Natural killer cell (primary cell): ENCODE data around the gene IL17REL. TPM values are rescaled to one million over a fixed set of nuclear protein-coding genes. Genes with fewer than 3 reads are reported as not detected.

ENCODE experiments used
- ATAC-seq, 3 donors: fragments of 150-1000 bp in 2 of 3; fragments of 200-7000 bp in 1 of 3; cut with Tn5 transposase; 1 replicate in 1 of 3; 2 replicates in 2 of 3; pipeline ENCODE4 v1.10.0; 2021; ENCODE audit warnings: mild to moderate bottlenecking in 2 of 3, moderate library complexity in 2 of 3
- DNase-seq, 2 donors: peaks; one replicate each; pipeline versions ENCODE4 v3.0.0 to v3.0.0-alpha.2; 2013 to 2021; ENCODE audit warnings: mixed read lengths in 1 of 2
- H3K27ac ChIP-seq: one replicate; pipeline ENCODE4 v1.5.1; 2013; ENCODE audit warnings: mild to moderate bottlenecking, low read length
- H3K27me3 ChIP-seq: one replicate; pipeline ENCODE4 v1.6.1; 2013; ENCODE audit warnings: low read length; ENCODE audit not compliant: control insufficient read depth, insufficient read depth
- H3K36me3 ChIP-seq: one replicate; pipeline ENCODE4 v1.6.1; 2013; ENCODE audit warnings: low read length; ENCODE audit not compliant: control insufficient read depth, insufficient read depth
- H3K4me1 ChIP-seq: one replicate; pipeline ENCODE4 v1.6.1; 2013; ENCODE audit warnings: low read length; ENCODE audit not compliant: control insufficient read depth, insufficient read depth
- H3K4me3 ChIP-seq: one replicate; pipeline ENCODE4 v1.5.1; 2013; ENCODE audit warnings: low read length
- H3K9me3 ChIP-seq: one replicate; pipeline ENCODE4 v1.6.1; 2013; ENCODE audit warnings: low read length; ENCODE audit not compliant: control insufficient read depth, insufficient read depth
- H3K27ac Mint-ChIP-seq, 2 donors: one replicate each; pipeline ENCODE4 v1.8.0; 2022; ENCODE audit warnings: mild to moderate bottlenecking in 2 of 2, mixed read lengths in 2 of 2, moderate library complexity in 1 of 2
- H3K27me3 Mint-ChIP-seq, 2 donors: one replicate each; pipeline ENCODE4 v1.8.0; 2022; ENCODE audit warnings: low read depth in 2 of 2, mixed read lengths in 2 of 2
- H3K36me3 Mint-ChIP-seq: one replicate; pipeline ENCODE4 v1.8.0; 2022; ENCODE audit warnings: mixed read lengths
- H3K4me1 Mint-ChIP-seq, 2 donors: one replicate each; pipeline ENCODE4 v1.8.0; 2022; ENCODE audit warnings: mixed read lengths in 2 of 2
- H3K4me3 Mint-ChIP-seq: one replicate; pipeline ENCODE4 v1.8.0; 2022; ENCODE audit warnings: mild to moderate bottlenecking, moderate library complexity, mixed read lengths
- H3K9me3 Mint-ChIP-seq, 2 donors: one replicate each; pipeline ENCODE4 v1.8.0; 2022; ENCODE audit warnings: mixed read lengths in 2 of 2
- WGBS: methylation state at CpG from one replicate; pipeline ENCODE4 v1.1.7; 2013; ENCODE audit warnings: missing lambda C conversion rate; ENCODE audit not compliant: insufficient coverage; 5-methylcytosine and 5-hydroxymethylcytosine counted together
- intact Hi-C: fragments of 100-400 bp; cut with micrococcal nuclease; formaldehyde crosslinking; loops from one replicate; pipeline ENCODE4 v1.14.2; 2022
- total RNA-seq, 4 donors: library from RNA; stranded (reverse); fragments of 120-200 nt in 1 of 4; gene quantifications; one replicate each; pipeline versions ENCODE4 v1.2.3 to v1.2.4, GENCODE V29; 2013 to 2022
- TF ChIP-seq, protein P1 (sequence below): fragments of 200-600 bp; IDR thresholded peaks from one replicate; pipeline ENCODE4 v1.8.0; 2022; ENCODE audit warnings: antibody characterized with exemption

The IL17REL gene
- total RNA-seq, 3 donors from 2014 or later (not counting 1 experiment from before 2014, with no cell fraction given): not detected

DNA sequence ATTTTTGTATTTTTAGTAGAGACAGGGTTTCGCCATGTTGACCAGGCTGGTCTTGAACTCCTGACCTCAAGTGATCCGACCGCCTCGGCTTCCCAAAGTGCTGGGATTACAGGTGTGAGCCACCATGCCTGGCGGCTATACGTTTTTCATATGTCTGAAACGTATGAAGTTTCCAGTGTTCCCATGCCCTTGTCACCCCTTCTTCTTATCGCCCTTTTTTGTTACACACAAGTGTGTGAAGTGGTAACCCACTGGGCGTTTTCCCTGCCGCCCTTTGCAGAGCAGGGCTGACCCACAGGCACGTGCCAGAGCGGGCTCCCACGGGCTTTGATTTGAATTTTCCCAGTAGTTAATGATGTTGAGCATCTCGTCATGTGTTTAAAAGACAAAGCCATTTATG lies 35.0 kb downstream of the IL17REL start:
- H3K27ac Mint-ChIP-seq: no peak overlapping the region
- Histone ChIP-seq H3K4me1 (peaks cover 7% of the 10 kb centered on the region), H3K9me3 (no peaks in the 10 kb centered on the region), H3K36me3 (no peaks in the 10 kb centered on the region), H3K4me3 (no peak overlapping the region), H3K27me3 (no peaks in the 10 kb centered on the region), H3K27ac (no peak overlapping the region)
- ATAC-seq: no peak
- TF ChIP-seq, protein P1, sequence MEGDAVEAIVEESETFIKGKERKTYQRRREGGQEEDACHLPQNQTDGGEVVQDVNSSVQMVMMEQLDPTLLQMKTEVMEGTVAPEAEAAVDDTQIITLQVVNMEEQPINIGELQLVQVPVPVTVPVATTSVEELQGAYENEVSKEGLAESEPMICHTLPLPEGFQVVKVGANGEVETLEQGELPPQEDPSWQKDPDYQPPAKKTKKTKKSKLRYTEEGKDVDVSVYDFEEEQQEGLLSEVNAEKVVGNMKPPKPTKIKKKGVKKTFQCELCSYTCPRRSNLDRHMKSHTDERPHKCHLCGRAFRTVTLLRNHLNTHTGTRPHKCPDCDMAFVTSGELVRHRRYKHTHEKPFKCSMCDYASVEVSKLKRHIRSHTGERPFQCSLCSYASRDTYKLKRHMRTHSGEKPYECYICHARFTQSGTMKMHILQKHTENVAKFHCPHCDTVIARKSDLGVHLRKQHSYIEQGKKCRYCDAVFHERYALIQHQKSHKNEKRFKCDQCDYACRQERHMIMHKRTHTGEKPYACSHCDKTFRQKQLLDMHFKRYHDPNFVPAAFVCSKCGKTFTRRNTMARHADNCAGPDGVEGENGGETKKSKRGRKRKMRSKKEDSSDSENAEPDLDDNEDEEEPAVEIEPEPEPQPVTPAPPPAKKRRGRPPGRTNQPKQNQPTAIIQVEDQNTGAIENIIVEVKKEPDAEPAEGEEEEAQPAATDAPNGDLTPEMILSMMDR: no peak
- H3K4me3 Mint-ChIP-seq: no peak overlapping the region
- peaks cover 0 to 3% of the 10 kb centered on the region in 2 donors for H3K9me3 Mint-ChIP-seq
- DNase-seq: no peak
- 91% methylated on average over 13 of the region's 14 CpGs for WGBS
- peaks cover 0 to 10% of the 10 kb centered on the region in 2 donors for H3K4me1 Mint-ChIP-seq
- intact Hi-C loops: no loop called here
- peaks cover 0 to 12% of the 10 kb centered on the region in 2 donors for H3K27me3 Mint-ChIP-seq
- no peaks in the 10 kb centered on the region for H3K36me3 Mint-ChIP-seq

DNA sequence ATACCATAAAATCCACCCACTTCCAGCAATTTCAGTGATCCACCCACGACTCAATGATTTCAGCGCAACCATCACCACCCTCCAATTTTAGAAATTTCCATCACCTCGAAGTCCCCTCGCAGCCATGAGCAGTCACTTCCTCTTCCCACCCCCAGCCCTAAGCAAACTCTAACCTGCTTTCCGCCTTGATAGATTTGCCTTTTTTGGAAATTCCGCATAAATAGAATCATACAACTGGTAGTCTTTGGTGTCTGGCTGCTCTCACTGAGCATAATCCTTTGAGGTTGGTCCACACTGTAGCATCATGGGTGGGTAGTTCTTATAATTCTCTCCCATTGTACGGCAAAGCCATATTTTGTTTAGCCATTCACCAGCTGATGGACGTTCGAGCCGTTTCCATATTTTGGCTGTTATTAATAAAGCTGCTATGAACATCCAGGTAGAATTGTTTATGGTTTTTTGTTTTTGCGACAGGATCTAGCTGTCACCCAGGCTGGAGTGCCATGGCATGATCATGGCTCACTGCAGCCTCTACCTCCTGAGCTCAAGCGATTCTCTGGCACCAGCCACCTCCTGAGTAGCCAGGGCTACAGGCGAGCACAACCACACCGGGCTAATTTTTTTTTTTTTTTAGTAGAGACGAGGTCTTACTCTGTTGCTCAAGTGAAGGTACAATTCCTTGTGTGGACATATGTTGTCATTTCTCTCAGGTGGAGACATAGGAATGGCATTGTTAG lies 36.0 kb downstream of the IL17REL start:
- no peak overlapping the region for H3K27ac ChIP-seq

DNA sequence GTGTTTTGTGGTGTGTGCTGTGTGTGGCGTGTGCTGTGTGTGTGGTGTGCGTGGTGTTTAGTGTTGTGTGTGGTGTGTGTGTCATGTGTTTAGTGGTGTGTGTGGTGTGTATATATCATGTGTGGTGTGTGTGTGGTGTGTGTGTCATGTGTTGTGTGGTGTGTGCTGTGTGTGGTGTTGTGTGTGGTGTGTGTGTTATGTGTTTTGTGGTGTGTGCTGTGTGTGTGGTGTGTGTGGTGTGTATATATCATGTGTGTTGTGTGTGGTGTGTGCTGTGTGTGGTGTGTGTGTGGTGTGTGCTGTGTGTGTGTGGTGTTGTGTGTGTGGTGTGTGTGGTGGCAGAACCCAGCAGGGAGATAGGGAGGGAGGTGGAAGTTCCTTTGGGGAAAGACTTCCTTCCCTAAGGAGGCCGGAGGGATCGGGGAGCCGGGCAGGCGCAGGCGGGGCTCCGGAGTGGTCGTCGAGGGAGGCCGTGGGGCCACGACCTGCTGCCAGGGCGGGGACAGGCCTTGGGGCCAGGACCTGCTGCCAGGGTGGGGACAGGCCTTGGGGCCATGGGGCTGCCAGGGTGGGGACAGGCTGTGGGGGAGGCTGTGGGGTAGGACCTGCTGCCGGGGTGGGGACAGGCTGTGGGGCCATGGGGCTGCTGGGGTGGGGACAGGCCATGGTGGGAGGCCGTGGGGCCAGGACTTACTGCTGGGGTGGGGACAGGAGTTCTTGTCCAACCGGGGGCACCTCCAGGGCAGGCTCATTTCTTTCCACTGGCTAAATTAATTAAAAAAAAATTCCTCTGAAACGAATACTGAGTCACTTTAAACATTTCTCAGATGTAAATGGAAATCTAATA lies 36.8 kb downstream of the IL17REL start:
- peak in 1 of 3 donors; percentile 2 for ATAC-seq
- TF ChIP-seq, protein P1: no peak
- Mint-ChIP-seq H3K4me1 (peaks cover under 1 to 14% of the 10 kb centered on the region in 2 donors), H3K36me3 (no peaks in the 10 kb centered on the region), H3K27ac (peak overlapping the region in 1 of 2 donors; percentile 79), H3K9me3 (peaks cover 0 to 3% of the 10 kb centered on the region in 2 donors), H3K4me3 (no peak overlapping the region), H3K27me3 (peaks cover 0 to 10% of the 10 kb centered on the region in 2 donors)
- Histone ChIP-seq H3K27ac (no peak overlapping the region), H3K27me3 (no peaks in the 10 kb centered on the region), H3K9me3 (no peaks in the 10 kb centered on the region), H3K36me3 (no peaks in the 10 kb centered on the region), H3K4me1 (peaks cover 19% of the 10 kb centered on the region), H3K4me3 (no peak overlapping the region)
- intact Hi-C loops: no loop called here
- DNase-seq: peak in 1 of 2 donors; percentile 34
- 52% methylated on average over 16 of the region's 17 CpGs for WGBS

More for the DNA sequence above, 36.0 kb downstream of the IL17REL start:
- Mint-ChIP-seq H3K27ac (peak overlapping the region in 1 of 2 donors; percentile 4), H3K4me3 (no peak overlapping the region), H3K4me1 (peaks cover 0 to 10% of the 10 kb centered on the region in 2 donors), H3K36me3 (no peaks in the 10 kb centered on the region), H3K9me3 (peaks cover 0 to 3% of the 10 kb centered on the region in 2 donors), H3K27me3 (peaks cover 0 to 12% of the 10 kb centered on the region in 2 donors)
- Histone ChIP-seq H3K4me3 (no peak overlapping the region), H3K36me3 (no peaks in the 10 kb centered on the region), H3K4me1 (peaks cover 11% of the 10 kb centered on the region), H3K9me3 (no peaks in the 10 kb centered on the region), H3K27me3 (no peaks in the 10 kb centered on the region)
- ATAC-seq: peak; percentile 11 to 33 (median 17)
- WGBS: 61% methylated on average over 15 of the region's 15 CpGs
- peak; percentile 14 to 79 for DNase-seq
- TF ChIP-seq, protein P1: no peak
- intact Hi-C loops: no loop called here
